ENCODE results near the gene NTRK3.

NTRK3 gene

DNA sequence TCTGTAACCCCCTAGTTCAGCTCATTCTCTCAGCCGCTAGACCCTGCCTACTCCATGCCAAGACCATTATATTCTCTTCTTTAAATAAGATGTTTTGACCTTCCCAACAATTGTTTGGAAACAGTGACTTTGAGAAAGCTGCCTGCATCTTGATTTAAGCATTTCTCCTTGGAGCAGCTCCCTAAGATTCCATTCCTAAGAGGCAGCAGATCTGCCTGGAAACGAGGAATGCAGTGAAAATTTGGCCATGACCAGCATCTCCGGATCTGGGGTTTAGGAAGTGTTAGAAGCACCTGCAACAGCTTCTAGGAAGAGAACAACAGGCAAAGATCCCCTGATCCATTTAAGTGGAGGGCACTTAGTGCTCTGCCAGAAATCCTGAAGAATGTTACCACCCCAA, 235.7 kb downstream of the NTRK3 start:
- DNase-seq, result no peak

DNA sequence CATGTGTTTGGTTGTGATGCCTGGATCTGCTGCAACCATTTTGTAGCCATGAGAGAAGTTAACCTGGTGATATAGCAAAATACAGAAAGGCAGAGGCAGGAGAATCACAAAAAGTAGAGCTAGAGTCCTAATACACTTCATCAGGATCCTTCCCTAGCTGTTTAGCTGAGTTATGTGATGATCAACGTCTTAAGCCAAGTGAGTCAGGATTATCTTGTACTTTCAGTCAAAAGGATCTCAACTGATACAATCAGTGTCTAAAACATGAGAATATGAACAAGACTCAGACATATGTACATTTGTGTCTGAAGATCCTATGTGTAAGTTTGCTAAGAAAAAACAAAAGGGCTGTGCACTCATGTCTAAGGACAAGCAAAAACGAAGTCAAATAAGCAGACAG, 236.9 kb downstream of the NTRK3 start:
- DNase-seq, result no peak

DNA sequence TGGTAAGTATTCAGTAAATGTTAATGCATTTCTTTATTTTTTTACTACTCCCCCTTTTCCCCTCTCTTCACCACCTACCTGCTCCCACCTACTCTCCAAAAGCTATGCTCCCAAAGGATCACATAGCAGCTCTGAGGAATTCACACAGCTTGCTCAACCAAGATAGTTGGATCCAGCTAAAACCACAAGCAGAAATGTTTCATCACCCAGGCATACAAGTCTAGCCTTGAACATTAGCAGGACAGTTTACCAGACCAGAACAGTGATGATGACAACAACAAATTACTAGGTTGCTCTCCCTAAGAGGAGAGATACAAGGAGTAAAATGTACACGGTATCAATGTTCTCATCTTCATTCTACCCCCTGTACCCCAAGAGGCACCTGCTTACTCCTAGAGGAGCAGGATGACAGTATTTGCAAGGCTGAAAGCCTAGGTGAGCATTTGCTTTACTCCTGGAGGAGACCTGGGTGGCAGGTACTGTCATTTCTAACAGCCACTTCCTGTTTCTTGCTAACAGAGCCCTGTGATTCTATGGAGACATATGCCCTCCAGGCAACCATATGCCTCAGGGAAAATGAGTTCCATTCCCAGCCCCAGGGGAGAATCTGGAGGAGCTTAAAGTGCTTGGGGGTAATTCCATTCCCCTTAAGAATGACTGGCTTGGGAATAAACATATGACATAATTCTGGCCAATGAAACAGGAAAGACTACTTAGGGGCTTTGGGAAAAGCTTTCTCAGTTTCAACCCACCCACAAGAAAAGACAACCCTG, 237.5 kb downstream of the NTRK3 start:
- no peak for DNase-seq

DNA sequence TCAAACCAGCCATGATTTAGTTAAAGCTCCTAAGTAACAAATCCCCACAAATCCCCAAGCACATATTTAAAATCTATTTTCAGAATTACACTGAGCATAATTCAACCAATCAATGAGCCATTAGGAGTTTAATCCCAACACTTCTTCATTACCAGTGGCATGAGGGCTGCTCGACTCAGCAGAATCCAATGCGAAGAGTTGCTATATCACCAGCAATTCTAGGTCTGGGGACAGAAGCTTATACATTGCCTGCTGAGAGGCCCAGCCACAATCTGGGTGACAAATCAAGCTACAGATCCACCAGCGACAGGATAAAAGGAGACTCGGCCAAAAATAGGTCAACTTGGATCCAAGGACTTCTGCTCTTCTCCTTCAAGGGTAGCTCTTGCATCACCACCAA, 238.8 kb downstream of the NTRK3 start:
- no peak for DNase-seq

DNA sequence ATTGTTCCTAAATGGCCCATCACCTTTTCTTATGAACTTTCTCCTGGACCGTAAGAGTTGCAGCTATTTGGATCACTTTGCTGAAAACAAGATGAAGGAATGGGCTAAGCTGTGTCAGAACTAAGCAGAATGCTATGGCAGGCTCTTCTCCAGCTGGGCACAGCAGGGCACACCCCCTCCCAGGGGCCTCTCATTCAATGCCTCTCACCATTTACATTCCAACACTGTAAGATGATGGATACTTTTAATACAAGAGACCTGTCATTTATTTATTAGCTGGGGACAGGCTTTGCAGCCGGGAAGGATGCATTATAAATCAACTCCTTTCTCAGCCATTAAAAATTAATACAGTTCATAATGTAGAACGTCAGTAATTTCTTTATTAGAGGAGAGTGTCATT, 240.1 kb downstream of the NTRK3 start:
- DNase-seq, result no peak

DNA sequence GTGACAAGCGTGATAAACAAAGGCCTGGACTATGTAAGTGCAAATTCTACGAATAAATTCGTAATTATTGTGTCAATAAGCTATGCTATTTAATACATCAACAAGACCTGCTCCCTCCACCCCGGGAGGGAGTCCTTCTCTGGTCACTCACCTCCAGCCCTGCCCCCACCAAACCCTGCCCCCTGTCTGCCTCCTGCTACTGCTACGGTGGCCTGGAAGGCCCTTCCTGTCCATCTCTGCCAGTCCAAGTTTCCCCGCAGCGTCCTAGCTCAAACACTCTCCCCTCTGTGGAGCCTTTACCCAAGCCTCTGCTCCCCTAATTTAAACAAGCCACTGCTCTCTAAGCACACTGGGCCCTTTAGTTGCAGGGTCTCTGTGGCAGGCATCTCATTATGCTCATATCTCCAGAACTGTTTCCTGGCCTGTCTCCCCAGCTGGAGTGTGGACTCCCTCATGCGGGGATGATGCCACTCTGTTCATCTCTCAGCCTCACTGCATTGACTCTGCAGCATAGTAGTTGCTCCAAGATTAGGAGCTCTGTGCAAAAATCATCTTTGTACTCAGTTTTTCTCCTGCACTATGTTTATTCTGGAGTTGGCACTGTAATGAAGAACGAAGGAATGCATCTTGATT, 241.2 kb downstream of the NTRK3 start:
- no peak for DNase-seq

DNA sequence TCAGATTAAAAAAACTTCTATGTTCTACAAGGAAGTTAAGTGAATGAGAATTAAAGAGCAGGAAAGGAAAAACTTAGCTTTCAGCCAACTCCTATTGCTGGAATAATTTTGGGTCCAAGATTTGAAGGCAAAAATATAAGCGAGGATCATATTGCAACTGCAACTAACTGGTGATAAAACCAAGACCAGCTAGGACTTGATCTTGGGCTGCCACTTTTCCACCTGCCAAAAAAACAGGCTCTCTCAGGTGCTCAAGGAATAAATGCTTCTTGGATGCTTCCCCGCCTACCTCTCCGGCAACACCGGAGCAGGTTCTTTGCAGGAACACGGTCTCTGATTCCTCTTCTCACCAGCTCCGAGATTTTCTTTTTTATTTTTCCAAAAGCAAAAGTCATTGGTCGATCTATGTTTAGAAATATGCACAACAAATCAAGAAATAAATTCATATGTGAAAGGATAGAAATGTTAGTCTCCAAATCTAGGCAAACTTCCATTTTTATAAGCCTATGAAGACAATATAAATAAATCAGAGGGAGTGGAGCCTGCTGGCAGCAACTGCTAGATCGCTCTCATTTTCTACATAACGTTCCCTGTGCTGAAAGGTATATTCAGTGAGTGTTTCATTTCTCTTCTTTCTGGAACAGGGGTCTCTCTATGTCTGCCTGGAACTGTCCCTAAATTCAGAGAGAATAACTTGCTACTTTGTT, 241.9 kb downstream of the NTRK3 start:
- no peak for DNase-seq

DNA sequence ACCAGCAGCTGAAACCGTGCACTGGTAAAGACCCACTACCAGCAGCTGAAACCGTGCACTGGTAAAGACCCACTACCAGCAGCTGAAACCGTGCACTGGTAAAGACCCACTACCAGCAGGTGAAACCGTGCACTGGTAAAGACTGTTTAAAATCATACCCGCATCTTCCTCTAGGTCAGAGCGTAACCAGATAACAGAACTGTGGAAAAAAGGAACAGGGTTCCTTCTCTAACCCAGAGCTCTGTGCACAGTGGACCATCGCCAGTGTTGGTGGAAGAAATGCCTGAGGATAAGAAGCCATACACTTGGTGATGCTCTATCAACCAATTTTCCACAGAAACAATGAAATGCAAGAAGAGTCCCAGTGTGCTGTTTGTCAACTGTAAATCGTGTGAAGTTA, 243.4 kb downstream of the NTRK3 start:
- DNase-seq, result no peak

DNA sequence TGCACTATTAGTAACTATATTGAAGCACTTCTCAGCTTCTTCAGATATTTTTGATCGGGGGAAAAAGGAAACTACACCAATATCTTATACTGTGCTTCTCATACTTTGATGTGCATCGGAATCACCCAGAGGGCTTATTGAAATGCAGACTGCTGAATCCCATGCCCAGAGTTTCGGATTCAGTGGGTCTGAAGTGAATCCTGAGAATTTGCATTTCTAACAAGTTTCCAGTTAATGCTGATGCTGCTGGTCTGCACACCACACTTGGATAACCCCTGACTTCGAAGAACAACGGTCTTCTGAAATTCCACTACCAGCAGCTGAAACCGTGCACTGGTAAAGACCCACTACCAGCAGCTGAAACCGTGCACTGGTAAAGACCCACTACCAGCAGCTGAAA, 243.9 kb downstream of the NTRK3 start:
- no peak for DNase-seq

DNA sequence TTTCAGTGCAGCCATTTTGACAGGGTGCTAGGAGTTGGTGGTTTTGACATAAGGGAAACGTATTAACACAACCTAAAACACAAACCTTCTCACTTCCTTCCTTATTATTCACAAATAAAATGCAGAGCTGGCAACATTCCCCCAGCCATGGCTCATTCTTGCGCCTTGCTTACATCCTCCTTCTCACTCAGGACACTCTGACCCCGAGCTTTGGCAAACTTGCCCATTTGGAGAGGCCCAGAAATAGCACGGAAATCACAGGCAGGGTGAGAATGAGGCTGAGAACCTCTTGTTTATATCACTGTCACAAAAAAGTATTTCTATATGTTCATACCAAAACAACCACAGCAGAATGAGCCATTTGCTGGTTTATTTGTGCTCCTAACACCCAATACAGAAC, 244.3 kb downstream of the NTRK3 start:
- no peak for DNase-seq

DNA sequence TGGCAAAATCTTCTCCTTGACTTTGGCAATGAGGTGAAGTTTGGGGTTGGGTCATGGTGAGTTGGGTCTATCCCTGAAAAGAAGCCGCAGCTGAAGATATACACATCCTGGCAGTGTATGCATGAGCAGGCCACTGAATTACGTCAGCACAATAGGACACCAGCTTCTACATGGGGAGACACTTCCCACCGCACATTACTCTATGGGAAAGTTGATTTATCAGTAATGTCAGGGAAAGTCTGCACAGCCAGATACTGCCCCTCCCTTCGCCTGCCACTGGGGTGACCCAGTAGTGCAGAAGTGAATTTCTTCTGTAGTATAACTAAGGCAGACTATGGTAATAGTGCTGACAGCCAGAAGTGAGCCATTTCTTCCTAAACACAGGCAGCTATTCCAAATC, 245.0 kb downstream of the NTRK3 start:
- DNase-seq, result no peak

DNA sequence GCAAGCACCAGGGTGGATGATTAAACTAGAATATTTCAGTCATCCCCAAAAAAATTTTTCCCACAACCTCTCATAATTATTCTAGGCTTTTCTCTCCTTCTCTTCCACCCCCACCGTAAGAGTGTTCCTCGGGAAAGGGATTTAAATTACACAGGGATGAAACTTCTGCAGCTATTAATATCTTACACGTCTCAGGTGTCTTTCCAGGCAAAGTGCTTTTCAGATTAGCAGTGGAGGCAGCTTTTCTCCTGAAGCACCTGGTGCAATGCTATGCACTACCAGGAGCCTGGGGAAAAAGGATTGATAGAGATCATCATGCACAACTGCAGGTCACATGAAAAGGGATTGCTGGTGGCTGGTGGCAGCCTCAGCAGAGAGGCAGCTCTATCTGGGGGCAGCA, 250.4 kb downstream of the NTRK3 start:
- no peak for DNase-seq

DNA sequence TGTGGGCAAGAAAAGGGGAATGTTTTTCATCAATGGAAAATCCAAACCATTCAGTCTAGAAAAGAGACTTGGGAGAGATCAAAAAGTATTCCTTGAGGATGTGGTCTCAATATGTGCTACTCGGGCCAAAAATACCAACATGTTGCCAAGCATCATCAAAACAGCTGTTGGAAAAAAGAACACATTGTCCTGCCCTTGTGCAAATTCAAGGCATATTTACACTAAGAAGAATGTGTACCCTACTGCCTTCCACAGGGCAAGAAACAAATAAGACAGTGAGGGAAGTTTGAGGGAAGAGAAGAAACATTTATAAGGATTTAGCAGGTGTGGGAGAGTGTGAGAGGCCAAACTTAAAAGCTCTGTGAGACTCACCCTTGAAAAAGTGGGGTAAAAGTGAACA, 252.1 kb downstream of the NTRK3 start:
- no peak for DNase-seq

DNA sequence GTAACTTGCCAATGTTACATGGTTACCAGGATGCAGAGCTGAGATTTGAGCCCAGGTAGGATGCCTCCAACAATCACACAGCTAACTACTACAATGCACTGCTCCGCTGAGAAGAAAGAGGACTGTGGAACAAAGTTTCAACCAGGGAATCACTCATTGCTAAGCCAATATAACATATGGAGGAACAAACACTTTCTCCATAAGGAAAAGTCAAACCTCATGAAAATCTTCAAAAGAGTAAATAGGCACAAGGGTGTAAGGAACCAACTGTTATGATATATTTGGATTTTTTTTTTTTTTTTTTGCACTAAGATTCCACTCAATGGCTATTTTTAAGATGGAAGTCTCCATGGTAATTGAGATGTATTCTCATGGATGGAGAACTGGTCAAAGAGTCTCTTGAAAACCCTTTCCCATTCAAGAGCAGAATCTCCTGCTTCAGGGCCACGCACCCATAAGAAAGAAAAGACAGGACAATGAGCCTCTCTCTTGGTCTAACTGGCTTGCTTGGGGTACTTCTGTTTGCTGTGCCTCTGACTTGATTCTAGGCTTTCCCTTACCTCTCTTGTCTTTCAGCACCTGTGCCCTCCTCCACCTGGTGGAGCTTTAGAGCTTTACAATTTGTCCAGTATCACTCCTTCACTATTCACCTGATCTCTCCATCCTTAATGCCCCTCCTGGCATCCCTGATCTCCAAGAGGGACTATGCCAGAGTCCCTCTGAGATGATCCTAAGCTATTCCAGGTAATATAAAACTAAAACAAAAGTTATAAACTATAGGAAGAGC, 252.8 kb downstream of the NTRK3 start:
- no peak for DNase-seq

DNA sequence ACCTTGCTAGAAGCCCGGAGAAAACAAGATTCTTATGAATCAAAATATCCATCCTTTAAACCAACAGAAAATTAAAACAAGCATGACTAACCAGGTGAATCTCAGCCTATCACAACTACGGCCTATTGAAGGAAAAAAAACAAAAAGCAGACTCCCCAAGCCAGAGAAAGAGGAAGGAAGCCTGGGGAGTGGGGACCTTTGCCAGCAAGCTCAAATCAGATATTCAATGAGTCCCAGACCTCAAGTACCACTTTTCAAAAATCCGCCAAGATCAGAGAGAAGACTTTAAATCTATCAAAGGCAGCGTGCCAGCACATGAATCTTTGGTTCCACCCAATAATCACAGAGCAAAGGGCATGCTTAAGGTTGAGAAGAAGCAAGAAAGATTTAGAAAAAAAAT, 253.8 kb downstream of the NTRK3 start:
- DNase-seq, result no peak

DNA sequence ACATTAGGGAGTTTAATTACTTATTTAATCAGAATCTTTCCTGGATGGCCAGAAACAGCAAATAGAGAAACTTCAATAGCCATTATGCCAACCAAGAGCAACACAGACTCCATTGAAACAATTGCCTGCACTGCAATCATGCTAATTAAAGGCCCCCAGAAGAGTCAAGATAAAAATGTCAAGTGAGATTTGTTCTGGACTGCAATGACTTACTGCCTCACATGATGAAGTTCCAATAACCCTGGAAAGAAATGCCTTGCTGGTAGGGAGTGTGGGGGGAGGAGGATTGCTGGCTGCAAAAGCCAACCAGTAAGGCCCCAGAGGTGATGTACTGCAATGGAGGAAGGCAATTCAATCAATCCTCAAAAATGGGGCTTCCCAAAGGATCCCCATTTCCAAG, 257.9 kb downstream of the NTRK3 start:
- DNase-seq, result no peak

DNA sequence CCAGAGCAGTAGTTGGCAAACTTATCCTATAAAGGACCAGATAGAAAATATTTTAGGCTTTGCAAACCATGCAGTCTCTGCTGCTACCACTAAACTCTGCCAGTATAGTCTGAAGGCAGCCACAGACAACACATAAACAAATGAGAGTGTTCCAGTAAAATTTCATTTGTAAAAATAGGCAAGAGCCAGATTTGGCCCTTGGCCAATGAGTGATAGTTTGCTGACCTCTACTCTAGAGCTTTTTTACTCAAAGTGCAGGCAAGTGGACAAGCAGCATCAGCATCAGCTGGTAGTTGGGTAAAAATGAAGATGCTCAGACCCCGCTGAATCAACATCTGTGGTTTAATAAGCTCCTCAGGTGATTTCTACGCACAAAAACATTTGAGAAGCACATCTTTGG, 269.8 kb downstream of the NTRK3 start:
- DNase-seq, result no peak

DNA sequence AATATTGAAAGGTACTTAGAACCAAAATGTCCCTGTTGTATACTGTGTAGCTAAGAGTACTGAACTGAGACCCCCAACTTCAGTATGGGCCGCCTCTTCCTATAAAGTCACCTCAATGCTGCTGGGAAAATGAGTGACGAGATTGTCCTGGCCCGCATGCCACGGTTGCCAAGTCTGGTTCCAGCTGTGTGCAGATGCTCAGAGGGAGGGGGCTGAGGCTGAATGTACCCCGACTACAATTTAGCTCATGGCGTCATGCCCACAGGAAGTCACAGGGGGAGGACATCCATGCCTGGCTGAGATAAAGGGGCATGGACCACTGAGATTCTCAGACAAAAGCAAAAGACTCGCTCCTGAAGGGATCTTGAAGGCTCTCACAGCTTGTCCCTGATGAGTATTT, 271.1 kb downstream of the NTRK3 start:
- DNase-seq, result no peak

DNA sequence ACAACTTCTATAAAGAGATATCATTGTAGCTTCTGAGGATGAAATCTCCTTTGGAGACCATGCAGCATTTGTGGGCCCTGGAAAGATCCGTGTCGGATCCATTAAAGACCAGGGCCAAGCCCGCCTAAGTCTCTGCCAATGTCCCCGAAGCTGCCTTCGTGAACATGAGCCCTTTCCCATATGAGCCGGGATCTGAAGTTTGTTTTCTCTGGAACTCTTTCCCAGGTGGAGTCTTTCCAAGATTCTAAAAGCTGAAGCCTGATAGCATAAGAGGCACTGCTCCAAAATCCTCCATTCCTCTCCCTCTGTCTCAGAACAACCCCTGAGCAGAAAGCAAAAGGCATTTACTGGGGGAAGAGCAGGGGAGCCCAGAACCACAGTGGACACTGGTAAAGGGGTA, 274.6 kb downstream of the NTRK3 start:
- no peak for DNase-seq

DNA sequence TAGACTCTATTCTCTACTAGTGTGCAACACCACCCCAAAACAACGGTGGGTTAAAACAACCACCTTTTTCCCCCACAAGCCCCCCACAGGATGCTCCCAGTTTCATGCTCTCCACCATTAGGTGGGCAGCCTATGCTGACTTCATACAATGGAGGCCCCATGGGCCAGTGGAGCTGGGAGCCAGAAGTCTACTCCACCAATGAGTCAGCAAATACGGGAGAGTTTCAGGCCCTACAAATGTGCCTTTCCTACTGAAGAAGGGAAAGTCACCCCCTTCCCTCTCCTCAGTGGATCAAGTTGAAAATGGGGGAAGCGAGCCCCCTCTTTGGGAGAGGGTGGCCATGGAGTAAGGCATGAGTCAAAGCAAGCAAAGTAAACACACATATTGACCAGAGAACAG, 278.6 kb downstream of the NTRK3 start:
- DNase-seq, result no peak

DNA sequence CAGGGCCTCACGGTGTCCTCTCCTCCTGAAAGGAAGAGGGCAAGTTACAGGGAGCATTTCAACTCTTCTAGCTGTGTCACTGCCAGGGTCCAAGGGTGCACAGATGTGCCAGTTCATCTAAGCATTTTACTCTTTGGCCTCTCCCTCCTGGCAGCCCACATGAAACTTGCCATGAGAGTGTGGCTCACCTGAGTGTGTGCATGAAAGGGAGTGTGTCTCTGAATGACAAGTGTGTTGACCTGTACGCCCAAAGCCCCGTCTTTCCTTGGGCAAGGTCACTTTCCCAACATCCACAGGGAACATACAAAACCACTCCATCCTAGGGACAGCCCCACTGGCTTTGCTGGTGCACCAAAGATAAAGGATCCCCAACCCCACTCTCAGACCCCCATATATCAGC, 280.0 kb downstream of the NTRK3 start:
- DNase-seq, result no peak

DNA sequence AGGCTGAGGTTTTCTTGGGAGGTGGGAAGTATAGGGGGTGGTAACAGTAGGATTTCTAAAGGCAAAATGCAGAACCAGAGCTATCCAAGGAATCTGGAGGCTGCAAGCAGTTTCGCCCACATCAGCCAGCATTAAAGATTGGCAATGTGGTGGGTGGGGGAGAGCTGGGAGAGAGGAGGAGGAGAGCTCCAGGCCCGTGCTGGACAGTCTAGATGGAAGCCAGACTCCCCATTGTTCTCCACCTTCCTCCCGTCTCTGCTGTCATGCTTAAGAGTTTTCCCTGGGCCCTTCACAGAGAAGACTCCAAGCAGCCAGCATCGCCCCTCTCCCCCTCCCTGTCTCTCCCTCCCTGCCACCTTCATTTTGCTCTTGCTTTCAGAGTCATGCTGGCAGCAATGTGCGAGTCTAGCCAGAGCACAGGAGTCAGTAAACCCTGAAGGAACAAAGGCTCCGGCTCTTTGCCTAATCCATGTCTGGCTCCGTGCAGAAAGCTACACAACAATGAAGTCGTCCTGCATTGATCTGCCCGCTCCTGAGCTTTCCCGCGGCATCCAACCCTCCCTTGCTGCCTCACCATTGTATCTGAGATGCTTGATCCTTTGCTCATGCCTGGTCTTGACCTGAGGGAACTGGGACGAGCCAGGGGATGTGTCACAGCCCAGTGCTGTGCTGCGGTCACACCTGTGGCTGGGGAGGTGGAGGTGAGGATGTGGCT, 282.9 kb downstream of the NTRK3 start:
- DNase-seq, result no peak

DNA sequence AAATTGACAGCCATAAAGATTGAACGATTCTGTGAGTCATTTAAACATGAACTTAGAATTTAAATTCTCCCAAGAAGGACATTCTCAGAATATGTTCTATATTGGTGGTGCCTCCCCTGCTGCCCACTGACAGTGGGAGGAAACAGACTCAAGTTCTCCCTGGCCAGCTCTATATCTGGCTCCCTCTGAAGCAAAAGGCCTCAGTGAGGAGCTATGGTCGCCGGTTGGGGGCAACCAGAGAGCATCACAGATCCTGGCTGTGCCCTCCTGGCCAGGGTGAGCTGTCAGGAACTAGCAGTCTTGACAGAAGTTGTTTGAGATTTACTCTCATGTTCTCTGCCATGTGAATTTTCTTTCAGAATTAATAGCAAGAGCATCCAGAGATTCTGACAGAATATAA, 285.5 kb downstream of the NTRK3 start:
- DNase-seq, result no peak
